Panc1 (cell line): ENCODE results near the gene SCAMP3. TPM values are rescaled to one million over a fixed set of nuclear protein-coding genes. Genes with fewer than 3 reads are reported as not detected.

Experiments
- ATAC-seq: fragments of 200-7000 bp; cut with Tn5 transposase; 2 replicates; pipeline ENCODE4 v1.9.1; 2020; ENCODE audit warnings: mild to moderate bottlenecking, moderate library complexity
- BruUV-seq: library from RNA; stranded (reverse); fragments of 400-500 nt; replicated peaks from 2 replicates; lab custom pipeline; 2021; lab: Mats Ljungman, UMichigan
- CTCF ChIA-PET: fragments of 300-600 bp; sonication (Branson Sonifier 250); formaldehyde crosslinking; loops from one replicate; lab custom pipeline; 2022; ENCODE audit warnings: antibody characterized with exemption; lab: Charles Lee
- POLR2A ChIA-PET: fragments of 300-600 bp; sonication (Branson Sonifier 250); formaldehyde crosslinking; loops from one replicate; lab custom pipeline; 2022; ENCODE audit warnings: antibody characterized with exemption; lab: Charles Lee
- DNase-seq: peaks from one replicate; pipeline ENCODE4 v3.0.0-alpha.2; 2010; ENCODE audit warnings: low read depth, low spot score
- H3K27ac ChIP-seq: 2 replicates; pipeline ENCODE4 v1.5.1; 2011; ENCODE audit warnings: mild to moderate bottlenecking, low read length, inconsistent platforms
- H3K27me3 ChIP-seq: fragments of 200-500 bp; sonication (Bioruptor generic); 2 replicates; pipeline ENCODE4 v1.6.0; 2014; ENCODE audit warnings: low read length, inconsistent platforms; ENCODE audit not compliant: control insufficient read depth, insufficient read depth
- H3K36me3 ChIP-seq: fragments of 200-500 bp; sonication (Bioruptor generic); 2 replicates; pipeline ENCODE4 v1.5.1; 2014; ENCODE audit warnings: inconsistent platforms, mild to moderate bottlenecking, low read length, moderate library complexity; ENCODE audit not compliant: control insufficient read depth, insufficient read depth
- H3K4me1 ChIP-seq: 2 replicates; pipeline ENCODE4 v1.5.1; 2011; ENCODE audit warnings: inconsistent platforms, mild to moderate bottlenecking, low read length, moderate library complexity; ENCODE audit not compliant: control insufficient read depth, insufficient read depth
- H3K4me3 ChIP-seq, 2 experiments: 2 replicates each; pipeline ENCODE4 v1.5.1; 2011 to 2012; ENCODE audit warnings: low read depth in 2 of 2, low read length in 2 of 2, mild to moderate bottlenecking in 2 of 2, inconsistent platforms in 1 of 2, moderate library complexity in 1 of 2
- H3K9me3 ChIP-seq: fragments of 200-500 bp; sonication (Bioruptor generic); 2 replicates; pipeline ENCODE4 v1.5.1; 2014; ENCODE audit warnings: low read depth, mild to moderate bottlenecking, inconsistent platforms, low read length, moderate library complexity; ENCODE audit not compliant: control insufficient read depth, insufficient read depth
- POLR2AphosphoS5 ChIP-seq: IDR thresholded peaks from 2 replicates; pipeline ENCODE4 v1.6.1; 2012; ENCODE audit warnings: mild to moderate bottlenecking, low read depth, low read length, moderate library complexity
- SIN3A ChIP-seq: IDR thresholded peaks from 2 replicates; pipeline ENCODE4 v1.6.1; 2012; ENCODE audit warnings: low read depth, mild to moderate bottlenecking, low read length, moderate library complexity, borderline replicate concordance; ENCODE audit not compliant: insufficient read depth
- TCF7L2 ChIP-seq: IDR thresholded peaks from 2 replicates; pipeline ENCODE4 v1.6.1; 2011; ENCODE audit warnings: mild to moderate bottlenecking, low read depth, low read length, inconsistent platforms
- in situ Hi-C: cut with HindIII; loops from 2 replicates; pipeline ENCODE4 v1.10.0; 2016; ENCODE audit warnings: low sequenced_read_pairs, low pct_unique_long_range_greater_than_20kb
- intact Hi-C: fragments of 100-400 bp; cut with micrococcal nuclease; formaldehyde crosslinking; loops from one replicate; pipeline ENCODE4 v1.10.0; 2022; ENCODE audit not compliant: unreplicated experiment
- total RNA-seq: library from RNA; stranded (reverse); gene quantifications from one replicate; pipeline ENCODE4 v1.2.1, GENCODE V29; 2021; ENCODE audit not compliant: unreplicated experiment
- TF ChIP-seq, protein P1 (sequence below): fragments of 450-650 bp; IDR thresholded peaks from 2 replicates; pipeline ENCODE4 v1.5.1; 2017; ENCODE audit warnings: mild to moderate bottlenecking
- TF ChIP-seq, protein P2 (sequence below), 2 experiments: IDR thresholded peaks; 2 replicates each; pipeline ENCODE4 v1.6.1; 2011 to 2012; ENCODE audit warnings: low read depth in 2 of 2, control low read depth in 1 of 2, low read length in 1 of 2, mild to moderate bottlenecking in 1 of 2, moderate library complexity in 1 of 2; ENCODE audit not compliant: insufficient read depth in 1 of 2

SCAMP3 gene
- total RNA-seq, 1 experiment from 2014 or later, result 200 TPM

DNA sequence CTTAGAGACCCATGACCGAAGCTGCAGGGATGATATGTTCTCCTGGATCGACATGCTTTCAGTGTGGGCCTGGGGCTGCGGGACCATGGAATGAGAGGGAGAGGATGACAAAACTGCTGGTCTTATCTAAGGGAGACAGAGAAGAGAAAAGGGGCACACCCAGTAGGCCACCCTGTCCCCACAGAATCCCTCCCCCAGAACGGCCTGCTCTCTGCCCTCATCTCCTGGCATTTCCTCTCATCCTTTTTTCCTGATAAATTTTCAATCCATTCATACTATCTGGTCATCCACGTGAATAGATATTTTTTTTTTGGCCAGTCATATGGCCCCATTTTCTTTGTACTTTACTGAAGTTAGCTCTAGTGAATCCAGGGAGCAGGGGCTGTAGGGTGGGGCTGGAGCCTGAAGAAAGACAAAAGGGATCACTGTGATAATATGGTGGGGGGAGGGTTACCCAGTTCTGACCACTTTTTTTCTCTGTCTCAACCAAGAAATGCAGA lies 39.2 kb upstream of the SCAMP3 start, which contains the start of gene PKLR:
TSS of gene PKLR (minus strand) at position 97 of the 500 bp plus-strand sequence. CDS start at position 54, 43 bp downstream.
- ChIA-PET CTCF (no interaction called here), POLR2A (no interaction called here)
- no peaks in the 10 kb centered on the region for H3K9me3 ChIP-seq
- BruUV-seq, result no TSS peak
- TF ChIP-seq POLR2AphosphoS5 (no peak), TCF7L2 (no peak), SIN3A (no peak)
- TF ChIP-seq, protein P1, sequence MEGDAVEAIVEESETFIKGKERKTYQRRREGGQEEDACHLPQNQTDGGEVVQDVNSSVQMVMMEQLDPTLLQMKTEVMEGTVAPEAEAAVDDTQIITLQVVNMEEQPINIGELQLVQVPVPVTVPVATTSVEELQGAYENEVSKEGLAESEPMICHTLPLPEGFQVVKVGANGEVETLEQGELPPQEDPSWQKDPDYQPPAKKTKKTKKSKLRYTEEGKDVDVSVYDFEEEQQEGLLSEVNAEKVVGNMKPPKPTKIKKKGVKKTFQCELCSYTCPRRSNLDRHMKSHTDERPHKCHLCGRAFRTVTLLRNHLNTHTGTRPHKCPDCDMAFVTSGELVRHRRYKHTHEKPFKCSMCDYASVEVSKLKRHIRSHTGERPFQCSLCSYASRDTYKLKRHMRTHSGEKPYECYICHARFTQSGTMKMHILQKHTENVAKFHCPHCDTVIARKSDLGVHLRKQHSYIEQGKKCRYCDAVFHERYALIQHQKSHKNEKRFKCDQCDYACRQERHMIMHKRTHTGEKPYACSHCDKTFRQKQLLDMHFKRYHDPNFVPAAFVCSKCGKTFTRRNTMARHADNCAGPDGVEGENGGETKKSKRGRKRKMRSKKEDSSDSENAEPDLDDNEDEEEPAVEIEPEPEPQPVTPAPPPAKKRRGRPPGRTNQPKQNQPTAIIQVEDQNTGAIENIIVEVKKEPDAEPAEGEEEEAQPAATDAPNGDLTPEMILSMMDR, result no peak
- TF ChIP-seq, protein P2, sequence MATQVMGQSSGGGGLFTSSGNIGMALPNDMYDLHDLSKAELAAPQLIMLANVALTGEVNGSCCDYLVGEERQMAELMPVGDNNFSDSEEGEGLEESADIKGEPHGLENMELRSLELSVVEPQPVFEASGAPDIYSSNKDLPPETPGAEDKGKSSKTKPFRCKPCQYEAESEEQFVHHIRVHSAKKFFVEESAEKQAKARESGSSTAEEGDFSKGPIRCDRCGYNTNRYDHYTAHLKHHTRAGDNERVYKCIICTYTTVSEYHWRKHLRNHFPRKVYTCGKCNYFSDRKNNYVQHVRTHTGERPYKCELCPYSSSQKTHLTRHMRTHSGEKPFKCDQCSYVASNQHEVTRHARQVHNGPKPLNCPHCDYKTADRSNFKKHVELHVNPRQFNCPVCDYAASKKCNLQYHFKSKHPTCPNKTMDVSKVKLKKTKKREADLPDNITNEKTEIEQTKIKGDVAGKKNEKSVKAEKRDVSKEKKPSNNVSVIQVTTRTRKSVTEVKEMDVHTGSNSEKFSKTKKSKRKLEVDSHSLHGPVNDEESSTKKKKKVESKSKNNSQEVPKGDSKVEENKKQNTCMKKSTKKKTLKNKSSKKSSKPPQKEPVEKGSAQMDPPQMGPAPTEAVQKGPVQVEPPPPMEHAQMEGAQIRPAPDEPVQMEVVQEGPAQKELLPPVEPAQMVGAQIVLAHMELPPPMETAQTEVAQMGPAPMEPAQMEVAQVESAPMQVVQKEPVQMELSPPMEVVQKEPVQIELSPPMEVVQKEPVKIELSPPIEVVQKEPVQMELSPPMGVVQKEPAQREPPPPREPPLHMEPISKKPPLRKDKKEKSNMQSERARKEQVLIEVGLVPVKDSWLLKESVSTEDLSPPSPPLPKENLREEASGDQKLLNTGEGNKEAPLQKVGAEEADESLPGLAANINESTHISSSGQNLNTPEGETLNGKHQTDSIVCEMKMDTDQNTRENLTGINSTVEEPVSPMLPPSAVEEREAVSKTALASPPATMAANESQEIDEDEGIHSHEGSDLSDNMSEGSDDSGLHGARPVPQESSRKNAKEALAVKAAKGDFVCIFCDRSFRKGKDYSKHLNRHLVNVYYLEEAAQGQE (IDR thresholded peaks at IDR 0.05; ENCODE audit: insufficient read depth in 1 of 2, low read depth in 2 of 2, low read length in 1 of 2), result no peak
- no peak within 1 kb of the TSS for H3K4me3 ChIP-seq
- H3K4me1 ChIP-seq, result no peaks in the 10 kb centered on the region
- in situ Hi-C loops (no loop called here), intact Hi-C loops (no loop called here)
- H3K27me3 ChIP-seq, result no peaks in the 10 kb centered on the region
- no peaks in the 10 kb centered on the region for H3K36me3 ChIP-seq
- no peak within 1 kb of the TSS for H3K27ac ChIP-seq
- ATAC-seq (no peak), DNase-seq (no peak)

DNA sequence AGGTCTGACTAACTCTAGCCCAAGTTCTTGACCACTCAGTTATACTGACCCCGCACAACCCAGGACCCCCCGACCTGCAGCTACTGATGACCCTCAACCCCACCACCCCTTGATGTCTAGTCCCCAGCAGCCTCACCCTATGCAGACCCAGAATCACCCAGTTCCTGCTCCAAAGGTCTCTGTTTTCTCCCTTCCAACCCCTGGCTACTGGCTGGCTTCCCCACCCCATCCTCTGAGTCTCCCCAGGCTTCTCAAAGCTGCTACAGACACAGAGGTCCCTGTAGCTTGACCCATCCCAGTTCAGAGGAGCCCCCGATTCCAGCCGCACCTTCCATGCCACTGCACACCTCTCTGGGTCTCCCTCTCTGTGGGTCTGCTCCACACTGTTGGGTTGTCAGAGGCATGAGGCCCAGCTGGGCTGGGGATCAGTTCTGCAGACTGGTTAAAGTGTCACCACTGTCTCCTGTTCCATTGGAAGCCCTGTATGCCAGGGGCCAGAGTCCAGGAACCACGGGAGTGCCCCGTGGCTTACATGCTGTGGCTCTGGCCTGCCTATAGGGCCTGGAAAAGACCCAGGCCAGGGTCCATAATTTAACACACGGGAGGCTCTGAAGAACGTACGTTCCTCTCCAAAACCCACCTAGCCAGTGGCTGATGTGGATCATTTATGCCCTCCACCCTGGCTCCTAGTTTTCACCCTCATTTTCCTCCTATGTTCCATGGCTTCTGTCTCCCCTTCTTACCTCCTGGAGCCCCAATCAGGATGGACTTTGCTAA lies 38.6 kb upstream of the SCAMP3 start:
- ChIA-PET POLR2A (interaction anchor here (1.1 kb wide), 1 partner anchor 27 kb away, joined by 4 read pairs; the partner anchor contains the start of gene CLK2), CTCF (interaction anchor here (1.0 kb wide), 1 partner anchor 50 kb away, joined by 3 read pairs; no protein-coding TSS in a partner anchor)
- TF ChIP-seq, protein P2 (IDR thresholded peaks at IDR 0.05; ENCODE audit: insufficient read depth in 1 of 2, low read depth in 2 of 2, low read length in 1 of 2), result no peak
- TF ChIP-seq POLR2AphosphoS5 (no peak), SIN3A (no peak), TCF7L2 (no peak)
- TF ChIP-seq, protein P1, result no peak
- no peak overlapping the region for H3K27ac ChIP-seq
- H3K4me3 ChIP-seq, result no peak overlapping the region
- in situ Hi-C loops (no loop called here), intact Hi-C loops (no loop called here)
- H3K27me3 ChIP-seq, result no peaks in the 10 kb centered on the region
- H3K36me3 ChIP-seq, result no peaks in the 10 kb centered on the region
- no TSS peak for BruUV-seq
- ATAC-seq (peak; percentile 59; the same call in 1 of the 2 replicates), DNase-seq (no peak)
- H3K9me3 ChIP-seq, result no peaks in the 10 kb centered on the region
- H3K4me1 ChIP-seq, result no peaks in the 10 kb centered on the region
